DMS 273 (cell line): Measurements from ENCODE around the gene RAB3A.
"Not testable (repeated sequence)": the region's sequence is repeated elsewhere in the genome, so short reads cannot be mapped to it uniquely, and the experiment has no call there.

ENCODE experiments used
- DNase-seq: peaks from one replicate; lab custom pipeline; 2025; ENCODE audit not compliant: unreplicated experiment; lab: John Stamatoyannopoulos, UW

Gene RAB3A

DNA sequence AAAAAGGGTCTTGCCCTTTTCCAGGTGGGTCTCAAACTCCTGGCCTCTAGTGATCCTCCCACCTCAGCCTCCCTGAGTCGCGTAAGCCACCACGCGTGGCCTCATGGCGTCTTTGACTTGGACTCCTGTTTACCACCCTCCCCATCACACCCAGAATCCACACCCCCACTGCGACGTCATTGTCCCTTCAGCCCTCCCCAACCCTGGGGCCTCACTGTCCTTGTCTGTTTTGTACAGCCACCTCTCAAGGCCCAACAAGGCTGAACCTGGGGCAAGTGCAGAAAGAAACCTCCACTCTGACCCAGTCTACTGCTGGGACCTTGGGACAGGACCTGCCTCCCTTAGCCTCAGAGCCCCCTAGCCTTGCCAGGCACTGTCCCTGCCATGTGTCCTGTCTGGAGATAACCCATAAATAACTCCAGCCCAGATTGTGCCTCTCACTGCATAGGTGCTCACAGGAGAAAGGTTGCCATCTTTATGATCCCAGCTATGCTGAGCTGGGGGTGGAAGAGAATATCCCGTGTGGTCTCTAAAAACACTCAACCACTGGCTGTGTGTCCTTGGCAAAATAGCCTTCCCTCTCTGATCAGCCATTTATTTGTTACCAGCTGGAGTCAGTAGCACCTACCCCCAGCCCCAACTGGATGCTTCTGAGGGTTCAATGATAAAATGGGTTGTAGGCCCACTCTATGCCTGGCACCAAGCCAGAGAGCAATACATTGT, 32.1 kb downstream of the RAB3A start:
- DNase-seq = peak; percentile 47

- DNase-seq = no peak
These were observed 33.1 kb downstream of the RAB3A start for GRCh38 chr19:18170714-18171255.

GRCh38 chr19:18168673-18169381, 35.0 kb downstream of the RAB3A start:
- no peak for DNase-seq

DNA sequence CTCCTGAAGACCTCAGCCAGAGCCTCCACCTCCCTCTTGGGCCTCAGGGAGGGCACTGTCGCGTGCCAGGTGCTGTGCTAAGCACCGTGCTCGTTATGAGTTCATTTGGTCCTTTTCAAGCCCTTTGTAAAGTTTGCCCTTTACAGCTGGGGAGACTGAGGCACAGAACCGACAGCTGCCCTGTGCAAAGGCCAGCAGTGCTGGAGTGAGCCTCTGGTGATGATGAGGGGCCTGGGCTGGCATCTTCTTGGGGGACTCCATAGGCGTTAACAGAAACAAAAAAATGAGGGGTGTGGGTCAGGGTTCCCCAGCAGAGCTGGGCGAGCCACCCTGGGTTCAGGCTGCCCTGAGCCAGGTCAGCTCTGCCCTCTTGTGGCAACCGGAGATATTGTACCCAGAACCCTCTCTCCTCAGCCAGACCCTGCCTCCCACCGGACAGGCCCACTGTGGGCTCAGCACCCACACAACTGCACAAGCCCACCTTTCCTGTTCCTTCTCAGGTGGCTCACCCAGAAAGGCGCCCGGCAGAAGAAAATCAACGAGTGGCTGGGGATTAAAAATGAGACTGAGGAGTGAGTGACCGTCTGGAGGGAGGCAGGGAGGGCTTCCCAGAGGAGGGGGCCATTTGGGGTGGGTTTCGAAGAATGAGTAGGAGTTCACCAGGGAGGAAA, 35.7 kb downstream of the RAB3A start:
- DNase-seq = peak; percentile 75

GRCh38 chr19:18167011-18167410, 36.8 kb downstream of the RAB3A start:
- no peak for DNase-seq

DNA sequence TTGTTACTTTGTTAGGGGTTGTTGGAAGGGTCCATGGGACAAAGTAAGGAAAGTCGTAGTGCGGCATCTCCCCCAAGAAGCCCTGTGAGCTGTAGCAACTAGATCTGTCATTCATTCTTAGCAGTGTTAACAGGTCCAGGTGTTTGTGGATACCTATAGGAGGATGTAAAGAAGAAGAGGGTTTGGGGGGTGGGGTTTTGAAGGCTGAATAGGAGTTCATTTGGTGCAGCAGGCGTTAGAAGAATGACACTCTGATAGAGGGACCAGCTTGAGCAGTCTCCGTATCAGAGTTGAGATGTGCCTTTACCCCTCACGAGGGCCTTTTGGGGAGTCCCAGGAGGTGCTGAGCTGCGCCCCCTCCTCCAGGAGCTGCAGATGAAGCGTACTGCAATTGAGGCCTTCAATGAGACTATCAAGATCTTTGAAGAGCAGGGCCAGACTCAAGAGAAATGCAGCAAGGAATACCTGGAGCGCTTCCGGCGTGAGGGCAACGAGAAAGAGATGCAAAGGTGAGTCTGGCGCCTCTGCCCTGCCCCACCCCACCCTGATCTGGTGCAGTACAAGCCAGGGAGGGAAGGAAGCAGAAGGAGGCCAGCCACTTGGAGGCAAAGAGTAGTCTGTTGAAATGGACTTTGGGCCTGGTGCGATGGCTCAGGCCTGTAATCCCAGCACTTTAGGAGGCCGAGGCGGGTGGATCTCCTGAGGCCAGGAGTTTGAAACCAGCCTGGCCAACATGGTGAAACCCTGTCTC, 37.9 kb downstream of the RAB3A start:
- no peak for DNase-seq

DNA sequence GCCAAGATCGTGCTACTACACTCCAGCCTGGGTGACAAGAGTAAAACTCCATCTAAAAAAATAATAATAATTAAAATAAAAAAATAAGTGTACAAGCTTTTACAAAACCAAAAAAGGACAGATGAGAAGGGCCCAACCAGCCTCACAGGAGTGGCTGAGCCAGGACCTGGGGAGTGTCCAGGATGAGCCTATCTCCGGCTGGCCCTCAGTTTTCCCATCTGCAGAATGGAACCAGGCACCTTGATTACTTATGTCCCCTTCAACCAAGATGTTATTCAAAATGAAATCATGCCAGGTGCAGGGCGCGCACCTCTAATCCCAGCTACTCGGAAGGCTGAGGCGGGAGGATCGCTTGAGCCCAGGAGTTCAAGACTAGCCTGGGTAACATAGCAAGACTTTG, 39.8 kb downstream of the RAB3A start:
- no peak for DNase-seq

DNA sequence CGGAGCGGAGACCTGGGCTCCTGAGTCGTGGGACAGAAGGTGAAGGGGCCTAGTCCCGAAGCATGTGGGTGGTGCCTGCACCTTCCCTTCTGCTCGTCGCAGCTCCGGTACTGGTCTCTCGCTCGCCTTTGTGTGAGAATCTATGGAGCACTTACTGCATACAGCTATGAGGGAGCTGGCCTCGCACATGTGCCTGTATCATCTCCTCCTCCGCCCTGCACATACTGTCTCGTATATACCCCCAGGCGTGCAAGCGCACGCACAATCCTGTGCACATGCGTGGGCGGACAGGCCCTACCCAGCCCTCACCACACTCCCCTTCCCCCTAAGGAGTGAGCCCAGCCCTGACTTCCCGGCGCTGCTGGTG, 42.2 kb downstream of the RAB3A start:
- no peak for DNase-seq

DNA sequence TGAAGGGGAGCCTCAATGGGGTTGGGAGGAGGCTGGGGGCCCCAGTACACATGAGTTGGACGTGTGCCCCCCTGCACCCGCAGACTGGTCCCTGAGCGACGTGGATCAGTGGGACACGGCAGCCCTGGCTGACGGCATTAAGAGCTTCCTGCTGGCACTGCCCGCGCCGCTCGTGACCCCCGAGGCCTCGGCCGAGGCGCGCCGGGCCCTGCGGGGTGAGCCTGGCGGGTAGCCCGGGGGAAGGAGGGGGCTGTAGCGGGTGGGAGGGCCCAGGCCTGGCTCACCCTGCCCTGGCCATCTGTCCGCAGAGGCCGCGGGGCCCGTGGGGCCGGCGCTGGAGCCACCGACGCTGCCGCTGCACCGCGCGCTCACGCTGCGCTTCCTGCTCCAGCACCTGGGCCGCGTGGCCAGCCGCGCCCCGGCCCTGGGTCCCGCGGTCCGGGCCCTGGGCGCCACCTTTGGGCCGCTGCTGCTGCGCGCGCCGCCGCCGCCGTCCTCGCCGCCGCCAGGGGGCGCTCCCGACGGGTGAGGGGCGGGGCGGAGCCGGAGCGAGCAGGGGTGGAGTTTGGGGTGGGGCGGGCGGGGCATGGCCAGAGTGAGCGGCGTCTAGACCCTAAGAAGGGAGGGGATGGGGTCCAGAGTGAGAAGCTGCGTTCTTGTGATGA, 42.7 kb downstream of the RAB3A start:
- peak; percentile 92 for DNase-seq

DNA sequence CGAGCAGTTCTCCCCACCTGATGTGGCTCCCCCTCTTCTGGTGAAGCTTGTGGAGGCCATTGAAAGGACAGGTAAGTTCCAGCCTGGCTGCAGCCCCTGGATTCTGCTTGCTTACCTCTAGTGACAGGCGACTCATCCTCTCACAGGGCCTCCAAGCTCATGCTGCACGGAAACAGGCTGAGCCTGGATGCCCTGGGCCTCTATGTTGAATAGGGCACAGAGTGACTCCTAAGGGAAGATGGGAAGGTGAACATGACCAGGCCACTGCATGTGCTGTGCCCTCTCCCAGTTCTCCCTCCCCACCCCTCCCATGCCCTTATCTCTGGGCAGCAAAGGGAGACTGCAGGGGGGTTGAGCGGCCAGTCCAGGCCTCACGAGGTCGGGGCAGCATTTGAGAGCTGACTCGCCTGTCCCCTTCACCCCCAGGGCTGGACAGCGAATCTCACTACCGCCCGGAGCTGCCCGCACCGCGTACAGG, 43.3 kb downstream of the RAB3A start:
- no peak for DNase-seq

- no peak for DNase-seq
These were observed 44.0 kb downstream of the RAB3A start for GRCh38 chr19:18159810-18160209.

GRCh38 chr19:18159059-18159616, 44.7 kb downstream of the RAB3A start:
- not testable (repeated sequence) for DNase-seq

GRCh38 chr19:18158467-18158866, 45.4 kb downstream of the RAB3A start:
- no peak for DNase-seq

DNA sequence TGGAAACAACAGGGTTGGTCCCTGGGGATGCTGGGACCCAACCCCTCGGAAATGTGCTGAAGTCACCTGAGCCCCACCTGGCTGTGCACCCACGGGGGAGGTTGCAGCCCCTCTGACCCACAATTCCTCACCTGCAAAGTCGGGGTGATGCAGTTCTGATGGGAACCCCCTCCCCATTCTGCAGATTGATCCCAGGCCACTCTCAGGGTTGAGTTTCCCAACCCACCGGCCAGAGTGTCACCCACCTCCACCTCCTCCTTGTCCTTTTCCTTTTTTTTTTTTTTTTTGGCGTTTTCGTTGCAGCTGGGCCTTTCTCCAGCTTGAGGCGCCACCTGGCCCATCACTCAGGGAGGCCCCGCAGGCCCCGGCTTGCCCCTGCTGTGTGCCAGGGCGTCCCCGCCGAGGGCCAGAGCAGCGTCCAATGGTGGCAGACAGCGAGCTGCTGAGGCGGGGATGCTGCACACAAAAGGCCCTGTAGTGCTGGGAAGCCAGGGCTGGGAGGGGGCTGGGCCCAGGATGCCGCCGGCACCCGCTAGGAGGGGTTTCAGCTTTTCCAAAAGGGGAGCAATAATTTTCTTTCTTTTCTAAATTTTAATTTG, 46.3 kb downstream of the RAB3A start:
- peak; percentile 98 for DNase-seq

DNA sequence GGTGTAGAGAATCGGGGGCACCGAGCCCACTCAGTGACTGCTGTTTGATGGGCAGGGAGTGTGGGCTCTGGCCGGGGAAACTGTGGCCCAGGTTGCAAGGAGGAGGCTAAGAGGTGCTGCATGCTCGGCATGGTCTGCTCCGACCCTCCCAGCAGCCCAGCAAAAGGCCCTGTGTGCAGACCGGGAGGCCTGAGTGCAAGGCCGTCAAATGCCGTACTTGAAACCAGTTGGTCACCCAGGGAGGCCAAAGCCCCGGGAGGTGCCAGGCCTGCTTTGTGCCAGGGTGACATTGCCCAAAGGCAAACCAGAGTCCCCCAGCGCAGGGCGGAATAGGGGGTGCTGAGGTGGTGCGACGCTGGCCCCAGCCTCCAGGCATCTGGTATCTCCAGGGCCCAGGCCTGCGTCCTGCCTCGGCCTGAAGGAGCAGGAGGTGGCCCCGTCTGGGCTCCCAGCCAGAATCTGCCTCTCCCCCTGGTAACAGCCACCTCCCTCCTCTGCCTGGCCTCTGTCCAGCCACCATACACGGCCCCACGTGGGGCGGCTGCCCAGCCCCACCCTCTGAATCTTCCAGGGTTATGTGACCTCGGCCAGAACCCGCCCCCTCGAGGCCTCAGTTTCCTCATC, 46.9 kb downstream of the RAB3A start:
- DNase-seq = peak; percentile 99

DNA sequence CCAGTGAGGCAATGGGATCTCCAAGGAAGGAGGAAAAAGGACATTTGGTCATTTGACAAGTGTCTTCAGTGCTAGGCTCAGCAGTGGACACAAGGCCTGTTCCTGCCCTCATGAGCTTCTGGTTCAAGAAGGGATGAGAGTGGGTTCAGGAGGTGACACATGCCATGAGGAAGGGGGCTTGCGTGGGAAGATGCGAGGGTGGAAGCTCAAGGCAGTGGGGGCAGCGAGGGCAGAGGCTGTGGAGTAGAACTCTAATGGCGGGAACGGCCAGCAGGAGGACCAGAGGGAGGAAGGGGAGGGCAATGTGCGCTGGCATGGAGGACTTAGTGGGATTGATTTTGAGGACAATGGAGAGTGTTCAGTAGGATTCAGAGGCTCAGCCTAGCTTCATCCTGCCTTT, 47.6 kb downstream of the RAB3A start:
- DNase-seq = peak; percentile 57

- no peak for DNase-seq
These were observed 48.5 kb downstream of the RAB3A start for GRCh38 chr19:18155095-18156087.

DNA sequence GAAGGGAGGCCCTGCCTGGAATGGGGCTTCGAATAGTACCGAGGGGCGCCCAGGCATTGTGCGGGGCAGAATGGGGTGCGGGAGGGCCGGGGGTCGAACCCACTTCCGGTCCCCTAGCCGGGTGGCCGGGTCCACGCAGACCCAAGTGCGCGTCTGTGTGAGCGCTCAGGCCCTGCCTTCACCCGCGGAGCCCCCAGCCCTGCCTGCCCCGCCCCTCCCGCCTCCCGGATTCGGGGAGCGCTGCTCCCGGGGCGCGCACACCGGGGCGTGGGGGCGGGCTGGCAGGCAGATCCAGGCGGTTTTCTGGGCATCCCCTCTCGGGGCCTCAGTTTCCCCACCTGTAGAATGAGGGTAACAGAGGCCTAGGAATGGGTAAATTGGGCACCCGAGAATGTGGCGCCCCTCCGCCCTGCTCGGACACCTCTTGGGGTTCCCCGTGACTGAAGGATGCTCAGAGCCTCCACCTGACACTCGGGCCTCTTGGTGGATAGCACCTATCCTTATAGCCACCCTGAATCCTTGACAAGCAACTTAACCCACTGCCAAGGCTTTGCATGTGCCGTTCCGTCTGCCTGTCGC, 50.2 kb downstream of the RAB3A start:
- DNase-seq = peak; percentile 68
